Endothelial cell (in vitro differentiated cells): ENCODE measurements around the gene NT5C1B. TPM values are rescaled to one million over a fixed set of nuclear protein-coding genes. Genes with fewer than 3 reads are reported as not detected.

ENCODE experiments used
- DNase-seq: peaks from one replicate; pipeline ENCODE4 v3.0.0; 2021; ENCODE audit warnings: low spot score
- H3K27ac Mint-ChIP-seq: one replicate; pipeline ENCODE4 v1.8.0; 2021; ENCODE audit warnings: mixed read lengths, inconsistent platforms; ENCODE audit not compliant: unreplicated experiment
- H3K27me3 Mint-ChIP-seq: one replicate; pipeline ENCODE4 v1.8.0; 2021; ENCODE audit warnings: mild to moderate bottlenecking, moderate library complexity, mixed read lengths, inconsistent platforms; ENCODE audit not compliant: unreplicated experiment
- H3K36me3 Mint-ChIP-seq: one replicate; pipeline ENCODE4 v1.8.0; 2021; ENCODE audit warnings: mild to moderate bottlenecking, low read depth, mixed read lengths, inconsistent platforms; ENCODE audit not compliant: unreplicated experiment
- H3K4me1 Mint-ChIP-seq: one replicate; pipeline ENCODE4 v1.8.0; 2021; ENCODE audit warnings: mild to moderate bottlenecking, mixed read lengths, inconsistent platforms; ENCODE audit not compliant: unreplicated experiment
- H3K4me3 Mint-ChIP-seq: one replicate; pipeline ENCODE4 v1.8.0; 2021; ENCODE audit warnings: mild to moderate bottlenecking, mixed read lengths, inconsistent platforms; ENCODE audit not compliant: unreplicated experiment
- H3K9me3 Mint-ChIP-seq: one replicate; pipeline ENCODE4 v1.8.0; 2021; ENCODE audit warnings: mixed read lengths, inconsistent platforms; ENCODE audit not compliant: unreplicated experiment
- total RNA-seq: library from RNA; stranded (reverse); fragmentation: NEBNext Ultra II Directional; extraction: Animal tissue kit (Norgen Biotek cat#: 25700); gene quantifications from one replicate; pipeline ENCODE4 v1.2.1, GENCODE V29; 2021; ENCODE audit not compliant: unreplicated experiment
- TF ChIP-seq, protein P1 (sequence below): fragments of 200-600 bp; sonication (generic); IDR thresholded peaks from one replicate; pipeline ENCODE4 v1.5.0; 2021; ENCODE audit warnings: antibody characterized with exemption; ENCODE audit not compliant: unreplicated experiment

The NT5C1B gene
- total RNA-seq, 1 donor from 2014 or later: not detected

GRCh38 chr2:18557121-18557520 is 32.2 kb downstream of the NT5C1B start:
- Mint-ChIP-seq H3K27me3 (peaks cover 4% of the 10 kb centered on the region), H3K27ac (no peak overlapping the region), H3K36me3 (no peaks in the 10 kb centered on the region), H3K4me3 (no peak overlapping the region), H3K4me1 (peaks cover 24% of the 10 kb centered on the region), H3K9me3 (no peaks in the 10 kb centered on the region)
- DNase-seq: no peak
- TF ChIP-seq, protein P1, sequence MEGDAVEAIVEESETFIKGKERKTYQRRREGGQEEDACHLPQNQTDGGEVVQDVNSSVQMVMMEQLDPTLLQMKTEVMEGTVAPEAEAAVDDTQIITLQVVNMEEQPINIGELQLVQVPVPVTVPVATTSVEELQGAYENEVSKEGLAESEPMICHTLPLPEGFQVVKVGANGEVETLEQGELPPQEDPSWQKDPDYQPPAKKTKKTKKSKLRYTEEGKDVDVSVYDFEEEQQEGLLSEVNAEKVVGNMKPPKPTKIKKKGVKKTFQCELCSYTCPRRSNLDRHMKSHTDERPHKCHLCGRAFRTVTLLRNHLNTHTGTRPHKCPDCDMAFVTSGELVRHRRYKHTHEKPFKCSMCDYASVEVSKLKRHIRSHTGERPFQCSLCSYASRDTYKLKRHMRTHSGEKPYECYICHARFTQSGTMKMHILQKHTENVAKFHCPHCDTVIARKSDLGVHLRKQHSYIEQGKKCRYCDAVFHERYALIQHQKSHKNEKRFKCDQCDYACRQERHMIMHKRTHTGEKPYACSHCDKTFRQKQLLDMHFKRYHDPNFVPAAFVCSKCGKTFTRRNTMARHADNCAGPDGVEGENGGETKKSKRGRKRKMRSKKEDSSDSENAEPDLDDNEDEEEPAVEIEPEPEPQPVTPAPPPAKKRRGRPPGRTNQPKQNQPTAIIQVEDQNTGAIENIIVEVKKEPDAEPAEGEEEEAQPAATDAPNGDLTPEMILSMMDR: no peak

DNA sequence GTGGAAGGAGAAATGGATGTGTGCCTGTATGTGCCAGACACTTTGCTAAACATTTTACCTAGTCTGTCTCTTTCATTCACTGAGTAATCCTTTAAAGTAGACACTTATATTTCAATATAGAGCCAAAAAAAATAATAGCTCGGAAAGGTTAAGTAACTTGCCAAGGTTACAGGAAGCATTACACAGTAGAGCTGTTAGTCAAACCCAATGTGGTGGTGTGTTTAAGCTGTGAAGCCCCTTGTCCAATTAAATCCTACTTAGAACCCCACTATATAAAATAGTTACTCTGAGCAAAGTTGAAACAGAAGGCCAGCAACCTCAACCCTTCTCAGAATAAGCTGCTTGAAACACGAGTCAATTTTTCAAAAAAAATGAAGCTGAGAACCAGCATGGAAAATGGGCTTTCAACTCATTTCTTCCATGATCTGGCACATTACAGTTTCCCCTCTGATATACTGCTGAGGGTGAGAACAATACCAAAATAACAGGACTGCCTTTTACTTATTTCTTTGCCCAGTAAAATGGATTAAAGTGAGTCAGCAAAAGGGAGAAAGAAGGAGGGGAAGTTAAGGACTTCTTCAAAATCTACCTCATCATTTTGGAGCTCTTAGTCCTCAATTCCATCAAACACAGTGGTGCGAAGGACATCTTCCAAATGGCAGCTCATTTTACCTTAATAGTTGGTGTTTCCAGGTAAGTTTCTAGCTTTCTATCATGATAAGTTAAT is 36.9 kb downstream of the NT5C1B start:
- TF ChIP-seq, protein P1: no peak
- Mint-ChIP-seq H3K9me3 (no peaks in the 10 kb centered on the region), H3K36me3 (no peaks in the 10 kb centered on the region), H3K27me3 (no peaks in the 10 kb centered on the region), H3K4me3 (no peak overlapping the region), H3K27ac (no peak overlapping the region), H3K4me1 (no peaks in the 10 kb centered on the region)
- no peak for DNase-seq

- H3K36me3 Mint-ChIP-seq: no peaks in the 10 kb centered on the region
- H3K4me1 Mint-ChIP-seq: no peaks in the 10 kb centered on the region
- no peak overlapping the region for H3K27ac Mint-ChIP-seq
- DNase-seq: no peak
- H3K27me3 Mint-ChIP-seq: no peaks in the 10 kb centered on the region
- H3K4me3 Mint-ChIP-seq: no peak overlapping the region
- H3K9me3 Mint-ChIP-seq: no peaks in the 10 kb centered on the region
- TF ChIP-seq, protein P1: no peak
Observed at GRCh38 chr2:18551623-18552022, 37.7 kb downstream of the NT5C1B start.

DNA sequence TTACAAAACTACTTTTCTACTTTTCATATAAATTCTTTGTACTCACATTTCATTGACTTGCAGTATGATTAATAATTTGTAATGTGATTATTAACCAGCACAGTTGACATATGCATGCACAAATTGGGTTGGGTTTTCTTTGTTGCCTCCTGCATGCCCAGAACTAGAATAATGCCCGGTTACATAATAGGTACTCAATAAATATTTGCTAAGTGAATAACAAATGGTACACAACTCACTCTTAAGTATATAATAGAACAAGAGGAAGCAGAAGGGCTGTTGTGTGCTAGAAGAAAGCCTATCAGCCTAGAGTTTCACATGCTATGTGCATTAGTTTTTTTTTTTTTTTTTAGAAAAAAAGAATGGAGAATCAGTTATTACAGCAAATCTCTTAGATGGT is 38.2 kb downstream of the NT5C1B start:
- DNase-seq: no peak
- H3K36me3 Mint-ChIP-seq: no peaks in the 10 kb centered on the region
- no peaks in the 10 kb centered on the region for H3K27me3 Mint-ChIP-seq
- no peaks in the 10 kb centered on the region for H3K4me1 Mint-ChIP-seq
- H3K27ac Mint-ChIP-seq: no peak overlapping the region
- H3K9me3 Mint-ChIP-seq: no peaks in the 10 kb centered on the region
- TF ChIP-seq, protein P1: no peak
- H3K4me3 Mint-ChIP-seq: no peak overlapping the region

DNA sequence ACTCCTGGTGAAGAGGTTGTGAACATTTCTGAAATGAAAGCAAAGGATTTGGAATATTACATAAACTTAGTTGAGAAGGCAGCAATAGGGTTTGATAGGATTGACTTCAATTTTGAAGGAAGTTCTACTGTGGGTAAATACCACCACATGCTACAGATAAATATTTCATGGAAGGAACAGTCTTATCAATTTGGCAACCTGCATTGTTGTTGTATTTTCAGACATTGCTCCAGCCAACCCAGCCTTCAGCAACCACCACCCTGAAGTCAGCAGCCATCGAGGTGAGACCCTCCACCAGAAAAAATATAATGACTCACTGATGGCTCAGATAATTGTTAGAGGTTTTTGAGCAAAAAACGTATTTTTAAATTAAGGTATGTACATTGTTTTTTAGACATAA is 38.9 kb downstream of the NT5C1B start:
- TF ChIP-seq, protein P1: no peak
- Mint-ChIP-seq H3K4me1 (no peaks in the 10 kb centered on the region), H3K9me3 (no peaks in the 10 kb centered on the region), H3K27ac (no peak overlapping the region), H3K4me3 (no peak overlapping the region), H3K36me3 (no peaks in the 10 kb centered on the region), H3K27me3 (no peaks in the 10 kb centered on the region)
- no peak for DNase-seq
